Activated CD8-positive, alpha-beta memory T cell treated with anti-CD3 and anti-CD28 coated beads, Interleukin-2, amount 50 U/mL, for 1 hour (primary cell): ENCODE measurements around the gene ZNF217.
"Not testable (repeated sequence)": the region's sequence is repeated elsewhere in the genome, so short reads cannot be mapped to it uniquely, and the experiment has no call there.

ENCODE experiments used
- DNase-seq: peaks from one replicate; pipeline ENCODE4 v3.0.0-alpha.2; 2020; ENCODE audit errors: extremely low read depth

ZNF217 gene

GRCh38 chr20:53598140-53599043, 4.8 kb upstream of the ZNF217 start:
- DNase-seq = no peak

- no peak for DNase-seq
These were observed 4.0 kb upstream of the ZNF217 start for GRCh38 chr20:53597521-53598120.

DNA sequence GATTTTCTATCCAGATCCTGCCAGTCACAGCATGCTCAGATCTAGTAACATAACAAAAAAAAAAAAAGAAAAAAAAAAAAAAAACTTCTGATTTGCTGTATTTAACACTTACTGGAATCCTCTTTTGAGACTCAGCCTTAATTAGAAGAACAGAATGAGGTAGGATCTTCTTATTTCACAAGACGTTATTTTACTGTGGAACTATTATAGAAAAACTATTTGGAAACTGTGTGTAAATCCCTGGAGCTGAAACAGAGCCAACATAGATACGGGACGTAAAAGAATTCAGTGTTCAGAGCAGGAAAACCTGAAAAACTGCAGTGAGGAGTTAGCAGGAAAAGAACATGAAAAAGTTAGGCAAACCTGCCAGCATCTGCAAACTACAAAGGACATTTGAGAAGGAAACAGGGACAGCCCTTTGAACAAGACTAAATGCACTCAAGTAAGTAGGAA, 3.4 kb upstream of the ZNF217 start:
- DNase-seq = no peak

DNA sequence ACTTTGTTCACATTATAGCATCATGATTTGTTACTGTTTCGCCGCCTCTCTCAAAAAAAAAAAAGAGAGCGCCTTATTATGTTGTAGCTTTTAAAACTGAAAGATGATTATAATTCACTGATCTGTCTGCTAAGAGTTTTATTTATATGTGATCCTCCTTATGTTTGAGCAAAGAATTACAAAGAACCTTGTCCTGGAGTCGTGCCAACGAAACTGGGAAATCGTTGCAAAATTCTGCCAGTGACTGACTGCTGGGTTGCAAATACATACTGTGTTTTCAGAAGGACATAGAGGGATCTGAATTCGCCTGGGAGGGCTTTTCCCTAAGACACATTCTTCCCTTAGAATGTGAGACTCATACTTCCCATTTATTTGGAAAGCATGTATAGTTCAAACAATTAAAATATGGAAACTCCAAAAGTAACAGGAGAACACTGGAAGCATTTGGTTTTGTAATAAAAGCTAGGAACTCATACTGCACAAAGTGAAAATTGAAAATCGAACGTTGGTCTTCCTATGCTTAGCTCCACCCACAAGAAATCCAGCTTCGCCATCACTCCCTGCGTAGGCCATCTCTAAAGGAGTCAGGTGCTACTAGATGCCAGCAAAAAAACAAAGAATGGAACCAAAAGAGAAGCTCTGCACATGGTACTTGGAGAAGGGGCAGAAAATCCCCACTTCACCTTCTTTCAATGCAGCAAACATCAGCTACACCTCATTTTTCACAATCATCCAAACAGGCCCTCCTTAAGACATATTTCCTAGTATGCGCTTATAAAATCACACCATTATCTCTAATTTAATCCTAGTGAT, 2.8 kb upstream of the ZNF217 start:
- DNase-seq = not testable (repeated sequence)

- DNase-seq = not testable (repeated sequence)
These were observed 2.1 kb upstream of the ZNF217 start for GRCh38 chr20:53595742-53596141.

DNA sequence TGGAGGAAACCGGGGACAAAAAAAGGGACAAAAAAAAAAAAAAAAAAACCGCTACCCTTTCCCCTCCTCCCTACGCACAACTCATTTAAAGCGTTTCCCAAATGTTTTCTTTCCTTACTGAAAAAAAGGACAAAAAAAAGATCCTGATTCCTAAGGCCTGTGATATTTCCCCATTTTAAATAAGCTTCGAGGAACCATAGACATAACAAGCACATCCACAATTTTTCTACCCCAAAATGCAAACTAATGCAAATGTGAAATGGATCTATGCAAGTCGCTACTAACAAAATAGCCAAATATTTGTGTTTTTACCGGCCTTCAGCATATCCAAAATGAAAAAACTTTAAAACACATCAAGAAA, 1.4 kb upstream of the ZNF217 start:
- DNase-seq = no peak

DNA sequence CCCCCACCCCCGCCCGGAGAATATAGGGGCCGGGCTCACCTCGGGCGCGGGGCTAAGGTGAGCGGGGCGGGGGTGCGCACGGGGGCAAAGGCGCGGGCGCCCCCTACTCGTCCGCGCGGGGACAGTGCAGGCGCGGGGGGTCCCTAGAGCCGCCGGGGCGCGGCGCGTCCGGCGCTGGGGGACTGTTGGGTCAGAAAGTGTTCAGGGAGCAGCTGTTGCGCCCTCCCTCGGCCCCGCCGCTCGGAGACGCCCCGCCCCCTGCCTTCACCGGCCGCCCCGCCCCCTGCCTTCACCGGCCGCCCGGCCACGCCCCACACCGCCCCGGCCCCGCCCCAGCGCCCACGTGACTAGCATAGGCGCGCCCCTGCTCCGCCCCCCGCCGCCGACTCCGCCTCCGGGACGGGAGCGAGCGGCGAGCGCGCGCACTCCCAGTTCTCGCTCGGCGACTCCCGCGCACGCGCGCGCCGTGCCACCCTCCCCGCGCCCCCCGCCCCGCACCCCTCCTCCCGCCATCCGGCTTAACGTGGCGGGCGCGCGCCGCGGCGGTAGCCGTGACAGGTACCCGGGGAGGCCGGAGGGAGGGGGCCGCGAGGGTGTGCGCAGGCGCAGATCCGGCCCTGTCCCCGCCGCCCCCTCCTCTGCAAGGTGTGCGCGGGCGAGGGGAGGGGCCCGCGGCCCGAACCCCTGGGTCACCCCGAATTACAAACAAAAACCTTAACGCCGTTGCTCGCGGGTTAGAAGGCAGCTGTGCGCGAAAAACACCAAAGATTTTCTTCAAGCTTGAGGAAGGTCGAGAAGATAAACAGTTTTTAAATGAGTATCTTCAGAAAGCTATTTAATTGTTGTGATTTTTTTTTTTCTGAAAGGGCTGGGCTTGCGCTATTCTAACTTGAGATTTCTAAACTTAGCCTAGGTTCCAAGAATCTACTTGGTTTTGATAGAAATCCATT, 704 bp upstream of the ZNF217 start:
- DNase-seq = peak; percentile 91

DNA sequence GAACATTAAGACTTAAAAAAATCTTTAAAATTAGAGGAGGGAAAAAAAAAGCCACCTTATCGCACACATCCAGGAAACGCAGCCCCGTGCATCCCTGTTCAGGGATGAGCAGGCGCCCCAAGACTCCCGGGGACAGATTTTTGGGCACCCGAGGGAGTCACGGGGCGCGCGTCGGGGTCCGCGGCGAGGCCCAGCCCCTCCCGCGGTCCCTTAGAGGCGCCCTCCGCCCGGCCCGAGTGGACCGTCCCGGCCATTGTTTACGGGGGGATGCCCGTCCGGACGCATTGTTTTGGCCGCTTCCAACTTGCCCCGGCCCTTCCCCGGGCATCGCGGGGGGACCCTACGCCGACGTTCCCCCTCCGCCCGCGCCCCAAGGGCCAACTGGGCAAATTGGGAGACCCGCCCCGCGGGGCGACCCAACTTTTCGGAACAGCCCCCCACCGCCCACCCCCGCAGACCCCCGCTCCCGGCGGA, 610 bp downstream of the ZNF217 start:
- DNase-seq = no peak

DNA sequence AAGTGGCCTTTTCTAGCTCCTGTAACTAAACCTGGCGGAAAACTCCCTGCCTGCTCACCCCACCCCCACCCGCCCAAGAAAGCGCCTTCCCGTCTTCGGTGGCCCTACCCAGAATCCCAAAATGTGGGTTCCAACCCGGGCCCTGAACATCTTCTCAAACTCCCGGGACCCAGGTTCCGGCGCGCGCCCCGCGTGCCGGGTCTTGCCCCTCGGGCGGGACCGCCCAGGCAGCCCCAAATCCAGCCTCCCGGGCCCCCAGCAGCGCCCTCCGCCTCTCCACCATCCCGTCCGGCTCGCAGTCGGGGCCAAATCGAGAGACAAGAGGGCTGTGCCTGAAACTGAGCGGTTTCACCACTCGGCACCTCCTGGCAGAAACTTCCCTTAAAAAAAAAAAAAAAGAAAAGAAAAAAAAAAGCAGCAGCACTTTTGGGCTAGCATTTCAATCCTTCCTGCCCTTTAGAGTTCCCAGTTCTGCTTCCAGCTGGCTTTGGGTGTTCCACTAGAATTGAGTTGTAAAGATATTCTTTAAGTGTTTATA, 1.1 kb downstream of the ZNF217 start:
- DNase-seq = not testable (repeated sequence)

DNA sequence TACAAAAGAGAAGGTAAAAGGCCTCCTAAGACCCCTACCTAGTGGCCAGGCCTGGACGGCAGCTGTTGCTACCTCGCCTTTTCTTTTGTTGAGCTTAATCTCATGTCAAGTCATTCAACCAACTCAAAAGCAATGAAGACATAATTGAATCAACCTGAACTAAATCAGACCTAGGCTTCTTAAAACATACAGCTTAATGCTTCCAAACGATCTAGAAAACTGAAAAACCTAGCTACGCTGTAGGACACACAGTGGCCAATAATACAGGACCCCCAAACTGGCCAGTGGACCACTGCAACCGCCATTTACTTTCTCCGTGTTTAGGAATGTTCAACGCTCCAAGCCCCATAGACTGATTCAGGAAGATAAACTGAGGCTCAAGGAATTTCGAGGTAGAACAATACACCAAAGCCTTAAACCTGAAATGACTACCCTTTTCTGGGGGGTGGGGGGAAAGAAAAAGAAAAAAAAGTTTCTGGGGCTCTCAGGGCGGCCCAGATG, 1.6 kb downstream of the ZNF217 start:
- not testable (repeated sequence) for DNase-seq

- not testable (repeated sequence) for DNase-seq
These were observed 2.4 kb downstream of the ZNF217 start for GRCh38 chr20:53591206-53591741.

DNA sequence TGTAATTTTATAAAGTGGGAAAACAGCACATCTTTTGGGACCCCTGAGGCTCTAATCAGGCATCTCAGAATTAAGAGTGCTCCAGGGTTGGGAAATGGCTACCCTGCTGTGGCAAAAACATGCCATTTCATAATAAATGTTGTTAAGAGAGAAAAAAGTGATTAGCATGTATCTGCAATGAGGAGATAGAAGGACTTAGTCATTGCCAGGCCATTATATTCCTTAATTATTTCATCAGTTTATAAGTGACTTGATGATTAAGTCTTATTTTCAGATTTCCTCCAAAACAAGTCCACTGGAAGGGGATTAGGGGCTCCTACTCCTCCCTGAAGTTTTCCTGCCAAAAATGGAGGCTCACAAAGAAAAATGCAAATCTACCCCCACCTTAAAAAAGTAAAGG, 3.0 kb downstream of the ZNF217 start:
- DNase-seq = not testable (repeated sequence)

- DNase-seq = not testable (repeated sequence)
These were observed 3.5 kb downstream of the ZNF217 start for GRCh38 chr20:53590122-53590521.

DNA sequence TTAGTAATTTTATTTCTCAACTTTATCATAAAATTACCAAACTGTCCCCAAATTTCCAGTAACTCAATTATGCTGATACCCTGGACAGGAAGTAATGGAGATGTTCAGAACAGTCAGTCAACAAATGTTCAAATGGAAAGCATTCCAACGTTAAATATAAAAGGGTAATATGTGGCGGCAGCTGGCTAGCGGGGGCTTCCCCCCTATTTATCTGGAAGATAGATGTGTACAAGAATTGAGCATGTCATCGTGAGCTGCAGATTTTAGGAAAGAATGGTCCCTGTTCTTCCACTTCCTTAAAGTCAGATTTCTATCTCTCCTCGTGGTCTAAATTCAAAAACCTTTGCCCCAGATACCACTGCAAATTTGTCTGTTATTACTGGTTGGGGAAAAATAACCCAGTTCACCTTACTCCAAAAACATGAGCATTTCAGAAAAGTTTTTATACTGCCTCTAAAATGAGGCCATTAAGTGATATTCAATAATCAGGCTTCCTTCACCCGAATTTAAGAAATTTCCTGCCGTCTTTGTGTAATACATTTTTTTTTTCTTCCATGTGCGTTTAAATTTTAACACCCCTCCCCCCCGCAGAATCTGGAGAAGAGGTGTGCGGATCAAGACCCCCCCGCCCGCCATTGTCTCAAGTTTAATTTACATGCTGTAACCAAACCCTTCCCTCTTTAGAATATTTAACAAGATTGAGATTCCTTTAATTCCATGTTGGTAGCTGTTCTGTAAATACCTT, 4.1 kb downstream of the ZNF217 start:
- not testable (repeated sequence) for DNase-seq

- not testable (repeated sequence) for DNase-seq
These were observed 6.4 kb downstream of the ZNF217 start for GRCh38 chr20:53587157-53587703.

- no peak for DNase-seq
These were observed 7.0 kb downstream of the ZNF217 start for GRCh38 chr20:53586640-53587039.

DNA sequence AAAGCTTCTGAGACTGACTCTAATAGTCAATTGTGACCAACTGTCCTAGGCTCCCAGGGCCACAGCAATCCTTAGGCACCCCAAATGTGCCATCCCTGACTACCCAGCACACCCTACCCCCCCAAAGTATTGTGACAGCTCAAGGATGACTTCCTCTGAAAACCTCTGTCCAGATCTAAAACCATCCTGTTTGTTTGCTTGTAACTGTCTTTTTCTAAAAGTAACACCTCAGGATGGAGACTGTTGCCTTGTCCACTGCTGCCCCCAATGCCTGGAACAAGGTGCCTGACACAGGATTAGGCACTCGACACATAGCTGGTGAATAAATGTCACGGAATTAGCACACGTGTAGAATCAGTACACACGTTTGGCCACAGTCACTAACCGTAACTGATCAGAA, 7.7 kb downstream of the ZNF217 start:
- DNase-seq = not testable (repeated sequence)

DNA sequence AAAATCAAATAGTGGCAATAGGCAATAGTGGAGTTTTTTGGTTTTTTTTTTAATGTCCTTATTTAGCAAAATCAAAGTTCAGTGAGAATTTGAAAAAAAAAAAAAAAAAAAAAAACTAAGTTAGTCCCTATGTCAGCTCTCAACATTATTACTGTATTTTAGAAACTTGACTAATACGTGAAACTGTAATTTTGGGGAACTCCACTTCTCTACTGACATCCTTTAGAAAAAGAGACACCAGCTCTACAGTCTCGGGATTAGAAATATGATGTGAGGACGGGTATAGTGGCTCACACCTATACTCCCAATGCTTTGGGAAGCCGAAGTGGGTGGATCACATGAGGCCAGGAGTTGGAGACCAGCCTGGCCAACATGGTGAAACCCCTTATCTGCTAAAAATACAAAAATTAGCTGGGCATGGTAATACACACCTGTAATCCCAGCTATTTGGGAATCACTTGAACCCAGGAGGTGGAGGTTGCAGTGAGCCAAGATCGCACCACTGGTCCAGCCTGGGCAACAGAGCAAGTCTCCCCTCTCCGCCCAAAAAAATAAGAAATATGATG, 8.6 kb downstream of the ZNF217 start:
- not testable (repeated sequence) for DNase-seq

DNA sequence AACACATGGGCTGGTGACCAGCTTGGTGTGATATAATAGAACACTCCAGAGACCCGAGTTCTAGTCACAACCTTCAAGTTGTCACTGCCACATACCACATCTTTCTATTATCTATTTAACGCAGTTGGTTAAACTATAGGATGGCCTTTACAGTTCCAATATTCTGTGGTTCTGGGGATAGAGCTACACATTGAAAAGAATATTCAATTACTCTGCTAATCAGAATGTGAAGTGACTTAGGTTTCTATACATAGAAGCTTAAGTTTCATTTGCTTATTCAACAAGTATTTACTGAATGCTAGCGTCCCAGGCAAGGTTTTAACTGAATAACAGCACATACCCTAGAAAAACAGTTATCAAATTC, 9.1 kb downstream of the ZNF217 start:
- DNase-seq = not testable (repeated sequence)
